HG03196 (cell line): ENCODE results near the gene KLHL21.

ENCODE experiments used
- ATAC-seq: cut with Tn5 transposase; IDR thresholded peaks from one replicate; pipeline ENCODE4 v1.9.1; 2021; ENCODE audit not compliant: unreplicated experiment

Gene KLHL21

GRCh38 chr1:6625584-6626149 is 23.0 kb upstream of the KLHL21 start:
- ATAC-seq = peak; percentile 19

GRCh38 chr1:6624710-6625583 is 22.3 kb upstream of the KLHL21 start, which contains the start of gene THAP3:
Gene THAP3 (plus strand): TSS chr1:6624868. CDS start chr1:6625219, 351 bp downstream.
- peak; percentile 78 for ATAC-seq

GRCh38 chr1:6623269-6623965 is 20.7 kb upstream of the KLHL21 start:
- ATAC-seq = no peak

- no peak for ATAC-seq
These were observed 19.9 kb upstream of the KLHL21 start for GRCh38 chr1:6622396-6623152.

- ATAC-seq = no peak
These were observed 19.0 kb upstream of the KLHL21 start for GRCh38 chr1:6621429-6622391.

- no peak for ATAC-seq
These were observed 16.4 kb upstream of the KLHL21 start for GRCh38 chr1:6619045-6619444.

GRCh38 chr1:6614929-6615785 is 12.5 kb upstream of the KLHL21 start:
- no peak for ATAC-seq

- ATAC-seq = no peak
These were observed 11.6 kb upstream of the KLHL21 start for GRCh38 chr1:6614019-6614928.

GRCh38 chr1:6613361-6614018 is 10.8 kb upstream of the KLHL21 start, which contains the start of gene PHF13:
Gene PHF13 (plus strand): TSS chr1:6613731. CDS start chr1:6614067, 336 bp downstream.
- ATAC-seq = peak; percentile 93

GRCh38 chr1:6612641-6613360 is 10.1 kb upstream of the KLHL21 start:
- peak; percentile 41 for ATAC-seq

GRCh38 chr1:6603915-6604558 is 1.4 kb upstream of the KLHL21 start:
- ATAC-seq = no peak

- ATAC-seq = peak; percentile 16
These were observed 707 bp upstream of the KLHL21 start for GRCh38 chr1:6603238-6603914.

GRCh38 chr1:6601923-6602668 is 573 bp downstream of the KLHL21 start:
- no peak for ATAC-seq

- ATAC-seq = peak; percentile 33
These were observed 1.4 kb downstream of the KLHL21 start for GRCh38 chr1:6601049-6601922.
